HepG2 (cell line): ENCODE measurements around the gene TCF7L2. TPM values are rescaled to one million over a fixed set of nuclear protein-coding genes. Genes with fewer than 3 reads are reported as not detected.
A peak's percentile ranks its signal among the peaks of the same experiment; 100 is the strongest.

Experiments used
- FOXC1 ChIP-seq: sonication (generic); formaldehyde crosslinking; IDR thresholded peaks from 2 replicates; pipeline ENCODE4 v1.8.0; 2022; ENCODE audit warnings: mild to moderate bottlenecking, missing genetic modification reagents, borderline replicate concordance
- IKZF5 ChIP-seq: IDR thresholded peaks from 2 replicates; pipeline ENCODE4 v1.6.1; 2018; ENCODE audit warnings: missing genetic modification reagents, mild to moderate bottlenecking, missing compliant biosample characterization
- PATZ1 ChIP-seq: sonication (generic); formaldehyde crosslinking; IDR thresholded peaks from 2 replicates; pipeline ENCODE4 v1.4.0; 2020; ENCODE audit warnings: missing genetic modification reagents
- RBFOX2 ChIP-seq: fragments of 200-400 bp; formaldehyde crosslinking; IDR thresholded peaks from 2 replicates; pipeline ENCODE4 v1.6.1; 2017; ENCODE audit warnings: low read depth, mild to moderate bottlenecking, low read length
- RXRB ChIP-seq: IDR thresholded peaks from 2 replicates; pipeline ENCODE4 v1.6.1; 2016; ENCODE audit warnings: borderline replicate concordance, missing genetic modification reagents, missing compliant biosample characterization
- YY1 ChIP-seq: IDR thresholded peaks from 2 replicates; pipeline ENCODE4 v1.6.1; 2011; ENCODE audit warnings: low read length, low read depth, moderate library complexity, mild to moderate bottlenecking; ENCODE audit not compliant: insufficient read depth, insufficient replicate concordance
- ZC3H13 ChIP-seq: sonication (generic); formaldehyde crosslinking; IDR thresholded peaks from 2 replicates; pipeline ENCODE4 v1.8.1; 2023; ENCODE audit warnings: mild to moderate bottlenecking, missing genetic modification reagents, moderate library complexity
- ZFX ChIP-seq: sonication (generic); formaldehyde crosslinking; IDR thresholded peaks from 2 replicates; pipeline ENCODE4 v1.4.0; 2020; ENCODE audit warnings: mild to moderate bottlenecking, low read depth, missing genetic modification reagents, moderate library complexity
- ZNF280D ChIP-seq: sonication (generic); formaldehyde crosslinking; IDR thresholded peaks from 2 replicates; pipeline ENCODE4 v1.5.1; 2020; ENCODE audit warnings: mild to moderate bottlenecking, missing genetic modification reagents
- ZNF430 ChIP-seq: sonication (generic); formaldehyde crosslinking; IDR thresholded peaks from 2 replicates; pipeline ENCODE4 v1.9.0; 2021; ENCODE audit warnings: mild to moderate bottlenecking, missing genetic modification reagents
- ZNF761 ChIP-seq: sonication (generic); formaldehyde crosslinking; conservative IDR thresholded peaks from 2 replicates; pipeline ENCODE4 v1.4.0; 2020; ENCODE audit warnings: mild to moderate bottlenecking, missing genetic modification reagents
- ZNF781 ChIP-seq: sonication (generic); formaldehyde crosslinking; IDR thresholded peaks from 2 replicates; pipeline ENCODE4 v1.5.1; 2020; ENCODE audit warnings: borderline replicate concordance, mild to moderate bottlenecking, missing genetic modification reagents; ENCODE audit errors: not compliant biosample characterization
- polyA plus RNA-seq, 8 experiments: library from polyadenylated mRNA; depleted of rRNA in 3 of 8; stranded (reverse) in 7 of 8; unstranded in 1 of 8; fragments of >200 nt; fragmentation: Illumina TruSeq in 4 of 8; extraction: Trizol in 4 of 8; gene quantifications; 2 replicates each; pipeline versions ENCODE4 v1.2.1 to v1.2.3, GENCODE V29; 2011 to 2016; ENCODE audit warnings: low read depth in 4 of 8, missing spikeins in 1 of 8, mixed read lengths in 1 of 8; ENCODE audit not compliant: insufficient read depth in 1 of 8
- total RNA-seq, 5 experiments: library from RNA; depleted of rRNA; stranded (reverse); fragments of >200 nt; fragmentation: Illumina TruSeq; extraction: Trizol; gene quantifications; 2 replicates each; pipeline ENCODE4 v1.2.3, GENCODE V29; 2016; ENCODE audit warnings: low read depth in 1 of 5
- TF ChIP-seq, protein P1 (sequence below): sonication (generic); formaldehyde crosslinking; IDR thresholded peaks from 2 replicates; pipeline ENCODE4 v1.5.1; 2020; ENCODE audit warnings: missing genetic modification reagents, mild to moderate bottlenecking, borderline replicate concordance
- TF ChIP-seq, protein P2 (sequence below): sonication (generic); formaldehyde crosslinking; IDR thresholded peaks from 2 replicates; pipeline ENCODE4 v1.4.0; 2020; ENCODE audit warnings: mild to moderate bottlenecking, missing genetic modification reagents

Gene TCF7L2
- total and polyA plus RNA-seq, 2 of the 13 experiments (the other 11 are each of a cell fraction or from before 2014, with no cell fraction given), result 3.9 to 13.7 TPM

- TF ChIP-seq RXRB (CRISPR knock-in tag), result 0 out of 2 replicates have a peak, but pooled peaks have one; percentile 9
- TF ChIP-seq, protein P1, sequence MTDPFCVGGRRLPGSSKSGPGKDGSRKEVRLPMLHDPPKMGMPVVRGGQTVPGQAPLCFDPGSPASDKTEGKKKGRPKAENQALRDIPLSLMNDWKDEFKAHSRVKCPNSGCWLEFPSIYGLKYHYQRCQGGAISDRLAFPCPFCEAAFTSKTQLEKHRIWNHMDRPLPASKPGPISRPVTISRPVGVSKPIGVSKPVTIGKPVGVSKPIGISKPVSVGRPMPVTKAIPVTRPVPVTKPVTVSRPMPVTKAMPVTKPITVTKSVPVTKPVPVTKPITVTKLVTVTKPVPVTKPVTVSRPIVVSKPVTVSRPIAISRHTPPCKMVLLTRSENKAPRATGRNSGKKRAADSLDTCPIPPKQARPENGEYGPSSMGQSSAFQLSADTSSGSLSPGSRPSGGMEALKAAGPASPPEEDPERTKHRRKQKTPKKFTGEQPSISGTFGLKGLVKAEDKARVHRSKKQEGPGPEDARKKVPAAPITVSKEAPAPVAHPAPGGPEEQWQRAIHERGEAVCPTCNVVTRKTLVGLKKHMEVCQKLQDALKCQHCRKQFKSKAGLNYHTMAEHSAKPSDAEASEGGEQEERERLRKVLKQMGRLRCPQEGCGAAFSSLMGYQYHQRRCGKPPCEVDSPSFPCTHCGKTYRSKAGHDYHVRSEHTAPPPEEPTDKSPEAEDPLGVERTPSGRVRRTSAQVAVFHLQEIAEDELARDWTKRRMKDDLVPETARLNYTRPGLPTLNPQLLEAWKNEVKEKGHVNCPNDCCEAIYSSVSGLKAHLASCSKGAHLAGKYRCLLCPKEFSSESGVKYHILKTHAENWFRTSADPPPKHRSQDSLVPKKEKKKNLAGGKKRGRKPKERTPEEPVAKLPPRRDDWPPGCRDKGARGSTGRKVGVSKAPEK (CRISPR knock-in tag), result peak; percentile 57; the same call in 1 of the 2 replicates
- no peak for TF ChIP-seq FOXC1 (CRISPR knock-in tag)
- 0 out of 2 replicates have a peak, but pooled peaks have one; percentile 29 for TF ChIP-seq ZNF280D (CRISPR knock-in tag)
- TF ChIP-seq ZFX (CRISPR knock-in tag), result peak; percentile 60
- peak; percentile 81 for TF ChIP-seq YY1
- 0 out of 2 replicates have a peak, but pooled peaks have one; percentile 38 for TF ChIP-seq IKZF5 (CRISPR knock-in tag)
- peak; percentile 71; the same call in 1 of the 2 replicates for TF ChIP-seq RBFOX2
- TF ChIP-seq ZC3H13 (CRISPR knock-in tag), result 0 out of 2 replicates have a peak, but pooled peaks have one; percentile 21
- no peak for TF ChIP-seq ZNF430 (CRISPR knock-in tag)
- TF ChIP-seq ZNF761 (CRISPR knock-in tag), result 0 out of 2 replicates have a peak, but pooled peaks have one; percentile 52
- peak; percentile 80; the same call in 1 of the 2 replicates for TF ChIP-seq PATZ1
- TF ChIP-seq ZNF781, result peak; percentile 56
- TF ChIP-seq, protein P2, sequence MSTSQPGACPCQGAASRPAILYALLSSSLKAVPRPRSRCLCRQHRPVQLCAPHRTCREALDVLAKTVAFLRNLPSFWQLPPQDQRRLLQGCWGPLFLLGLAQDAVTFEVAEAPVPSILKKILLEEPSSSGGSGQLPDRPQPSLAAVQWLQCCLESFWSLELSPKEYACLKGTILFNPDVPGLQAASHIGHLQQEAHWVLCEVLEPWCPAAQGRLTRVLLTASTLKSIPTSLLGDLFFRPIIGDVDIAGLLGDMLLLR (CRISPR knock-in tag), result no peak
Observed at GRCh38 chr10:112951359-112952281, 1.6 kb downstream of the TCF7L2 start (continued).
